Measurements from ENCODE around the gene PDZD2.
"Not testable (repeated sequence)": the region's sequence is repeated elsewhere in the genome, so short reads cannot be mapped to it uniquely, and the experiment has no call there.

Gene PDZD2

GRCh38 chr5:31698673-31699072, 59.7 kb downstream of the PDZD2 start:
- DNase-seq = no peak

- DNase-seq = no peak
Observed at GRCh38 chr5:31701642-31702299, 62.8 kb downstream of the PDZD2 start.

GRCh38 chr5:31702712-31703111, 63.8 kb downstream of the PDZD2 start:
- no peak for DNase-seq

GRCh38 chr5:31703757-31704156, 64.8 kb downstream of the PDZD2 start:
- DNase-seq = no peak

DNA sequence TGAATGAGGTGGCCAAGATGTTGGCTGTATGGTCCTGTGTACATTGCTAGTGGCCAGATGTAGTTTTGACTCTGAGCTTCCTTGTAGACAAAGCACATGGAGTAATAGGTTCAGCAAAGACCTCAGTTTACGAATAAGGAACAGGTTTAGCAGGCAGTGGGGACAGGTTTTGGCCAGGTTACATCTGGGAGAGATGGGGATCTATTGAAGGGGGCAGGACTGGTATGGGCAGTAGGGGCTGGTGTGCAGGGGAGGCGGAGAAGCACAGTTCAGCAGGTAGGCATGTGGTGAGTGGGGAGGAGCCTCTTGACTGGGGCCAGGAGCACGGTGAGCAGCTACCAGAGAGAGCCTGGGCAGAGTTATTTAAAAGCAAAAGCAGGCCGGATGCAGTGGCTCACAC, 67.3 kb downstream of the PDZD2 start:
- no peak for DNase-seq

- no peak for DNase-seq
Observed at GRCh38 chr5:31707329-31707728, 68.4 kb downstream of the PDZD2 start.

- DNase-seq = no peak
Observed at GRCh38 chr5:31708089-31708488, 69.2 kb downstream of the PDZD2 start.

GRCh38 chr5:31711363-31711762, 72.4 kb downstream of the PDZD2 start:
- DNase-seq = no peak

DNA sequence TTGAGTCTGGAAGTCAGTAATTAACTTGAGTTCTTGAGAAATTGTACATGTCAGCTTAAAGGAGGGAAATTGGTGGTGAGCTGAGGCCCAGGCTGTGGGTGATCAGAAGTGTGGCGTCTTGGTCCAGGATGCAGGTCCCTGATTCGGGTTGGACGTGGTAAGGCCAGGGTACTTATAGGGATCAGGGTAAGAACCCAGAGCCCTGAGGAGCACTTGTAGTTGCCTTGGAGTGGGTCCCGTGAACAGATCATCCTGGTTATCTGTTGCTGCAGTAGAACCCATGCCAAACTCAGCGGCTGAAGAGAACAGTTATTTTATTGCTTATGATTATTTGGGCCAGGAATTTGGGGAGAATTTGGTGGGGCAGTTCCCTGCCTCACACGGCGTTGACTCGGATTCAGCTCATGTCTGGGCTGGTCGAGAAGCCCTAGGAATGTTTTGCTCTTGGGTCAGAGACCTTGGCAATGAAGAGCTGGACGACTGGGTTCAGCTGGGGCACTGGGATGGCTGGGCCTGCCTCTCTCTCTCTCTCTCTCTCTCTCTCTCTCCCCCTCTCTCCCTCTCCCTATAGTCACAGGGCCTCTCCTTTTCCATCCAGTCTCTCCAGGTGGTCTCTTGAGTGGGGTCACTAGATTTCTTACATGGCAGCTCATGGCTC, 73.1 kb downstream of the PDZD2 start:
- DNase-seq = no peak

DNA sequence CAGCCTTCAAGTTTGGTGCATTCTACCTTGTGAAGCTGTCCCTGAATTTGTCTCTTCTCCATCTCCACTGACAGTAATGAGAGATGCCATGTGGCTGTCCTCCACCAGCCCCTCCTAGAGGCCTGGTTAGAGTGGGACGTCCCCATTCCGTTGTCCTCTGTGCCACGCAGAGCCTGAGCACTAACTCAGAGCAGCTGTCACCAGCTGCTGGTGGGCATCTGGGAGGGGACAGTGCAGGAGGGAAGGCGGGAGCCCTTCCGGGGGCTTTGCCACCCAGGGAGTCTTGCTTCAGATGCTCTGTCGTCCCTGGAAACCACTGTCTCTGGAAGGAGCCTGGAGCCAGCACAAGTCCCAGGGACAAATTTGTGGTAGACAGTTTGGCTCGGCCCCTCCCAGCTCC, 78.6 kb downstream of the PDZD2 start:
- no peak for DNase-seq

GRCh38 chr5:31720004-31720403, 81.1 kb downstream of the PDZD2 start:
- no peak for DNase-seq

DNA sequence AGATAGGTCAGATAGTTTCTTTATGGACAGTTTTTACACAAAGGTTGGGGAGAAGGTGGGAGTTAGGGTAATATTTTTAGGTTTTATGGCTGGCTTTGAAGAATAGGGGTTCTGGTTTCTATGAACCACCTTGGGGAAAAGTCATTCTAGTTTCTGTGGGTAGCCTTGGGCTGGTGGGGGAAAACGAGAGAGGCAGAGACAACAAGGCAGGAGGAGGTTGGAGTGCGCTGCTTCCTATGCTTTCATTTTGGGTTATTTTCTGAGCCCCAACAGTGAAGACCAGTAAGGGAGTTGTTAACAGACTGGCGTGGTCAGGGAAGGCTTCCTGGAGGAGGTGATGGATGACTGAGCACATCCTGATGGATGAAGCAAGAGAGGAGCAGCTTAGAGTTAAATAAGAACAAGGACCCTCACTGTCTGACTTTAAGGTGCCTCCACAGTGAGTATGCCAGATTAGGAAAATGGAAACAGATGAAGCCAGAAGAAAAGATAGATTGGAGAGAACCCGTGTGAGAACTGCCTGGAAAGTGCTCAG, 81.9 kb downstream of the PDZD2 start:
- no peak for DNase-seq

- DNase-seq = no peak
Observed at GRCh38 chr5:31722111-31722510, 83.2 kb downstream of the PDZD2 start.

- DNase-seq = no peak
Observed at GRCh38 chr5:31725996-31726395, 87.1 kb downstream of the PDZD2 start.

DNA sequence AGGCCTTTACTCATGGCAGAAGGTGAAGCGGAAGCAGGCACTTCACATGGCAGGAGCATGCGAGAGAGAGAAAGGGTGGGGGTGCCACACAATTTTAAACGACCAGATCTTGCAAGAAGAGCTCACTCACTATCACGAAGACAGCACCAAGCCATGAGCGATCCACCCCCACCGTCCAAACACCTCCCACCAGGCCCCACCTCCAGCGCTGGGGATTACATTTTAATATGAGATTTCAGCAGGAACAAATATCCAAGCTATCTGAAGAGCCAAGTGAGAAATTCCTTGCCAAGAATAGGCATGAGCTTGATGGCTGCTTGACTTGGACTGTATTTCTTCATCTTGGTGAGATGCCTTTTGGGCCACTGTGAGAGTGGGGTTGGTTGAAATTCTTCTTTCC, 88.0 kb downstream of the PDZD2 start:
- DNase-seq = no peak

GRCh38 chr5:31728039-31728438, 89.1 kb downstream of the PDZD2 start:
- DNase-seq = no peak

- DNase-seq = not testable (repeated sequence)
Observed at GRCh38 chr5:31728806-31729205, 89.9 kb downstream of the PDZD2 start.

DNA sequence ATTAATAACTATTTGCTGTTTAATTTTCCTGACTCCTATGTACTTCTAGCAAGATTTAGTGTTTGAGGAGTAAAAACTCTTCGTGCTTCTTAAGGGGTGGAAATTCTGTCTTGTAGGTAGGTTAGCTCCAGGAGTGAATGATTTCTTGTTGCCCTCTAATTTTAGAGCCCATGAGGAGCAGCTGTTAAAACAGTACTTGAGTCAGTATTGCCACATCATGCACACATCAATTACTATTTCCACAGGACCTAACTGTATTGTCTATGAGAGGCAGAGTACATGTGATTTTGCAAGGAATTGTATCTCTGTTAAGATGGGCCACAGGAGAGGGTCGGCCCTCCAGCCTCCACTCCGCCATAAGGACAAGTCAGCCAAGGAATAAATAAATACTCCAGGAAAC, 91.2 kb downstream of the PDZD2 start:
- DNase-seq = no peak

DNA sequence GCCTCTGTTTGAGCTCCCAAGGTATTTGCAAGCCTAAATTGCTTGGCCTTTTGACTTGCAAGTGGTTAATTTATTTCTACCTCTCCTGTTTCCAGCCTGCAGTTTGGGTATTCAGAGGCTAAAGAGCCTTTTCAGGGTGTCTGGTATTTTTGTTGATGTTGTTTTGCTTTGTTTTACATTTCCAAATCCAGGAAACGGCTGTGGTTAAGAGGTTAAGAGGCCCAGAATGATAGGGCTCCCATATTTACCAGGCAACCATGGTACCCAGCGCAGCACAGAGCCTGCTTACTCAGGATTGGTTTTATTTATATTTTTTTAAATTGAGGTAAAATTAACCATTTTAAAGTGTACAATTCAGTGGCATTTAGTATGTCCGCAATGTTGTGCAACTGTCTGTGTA, 92.1 kb downstream of the PDZD2 start:
- no peak for DNase-seq

GRCh38 chr5:31731710-31732301, 92.9 kb downstream of the PDZD2 start:
- DNase-seq = no peak

DNA sequence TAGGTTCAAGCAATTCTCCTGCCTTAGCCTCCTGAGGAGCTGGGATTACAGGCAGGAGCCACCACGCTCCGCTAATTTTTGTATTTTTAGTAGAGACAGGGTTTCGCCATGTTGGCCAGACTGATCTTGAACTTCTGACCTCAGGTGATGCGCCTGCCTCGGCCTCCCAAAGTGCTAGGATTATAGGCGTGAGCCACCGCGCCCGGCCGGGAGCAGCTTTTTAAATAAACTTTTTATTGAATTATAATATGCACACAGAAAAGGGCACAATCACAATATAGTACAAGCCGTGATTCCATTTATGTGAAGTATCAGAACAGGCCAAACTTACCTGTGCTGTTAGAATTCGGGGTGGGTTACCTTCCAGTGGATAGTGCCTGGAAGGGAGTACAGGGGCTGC, 93.9 kb downstream of the PDZD2 start:
- not testable (repeated sequence) for DNase-seq

DNA sequence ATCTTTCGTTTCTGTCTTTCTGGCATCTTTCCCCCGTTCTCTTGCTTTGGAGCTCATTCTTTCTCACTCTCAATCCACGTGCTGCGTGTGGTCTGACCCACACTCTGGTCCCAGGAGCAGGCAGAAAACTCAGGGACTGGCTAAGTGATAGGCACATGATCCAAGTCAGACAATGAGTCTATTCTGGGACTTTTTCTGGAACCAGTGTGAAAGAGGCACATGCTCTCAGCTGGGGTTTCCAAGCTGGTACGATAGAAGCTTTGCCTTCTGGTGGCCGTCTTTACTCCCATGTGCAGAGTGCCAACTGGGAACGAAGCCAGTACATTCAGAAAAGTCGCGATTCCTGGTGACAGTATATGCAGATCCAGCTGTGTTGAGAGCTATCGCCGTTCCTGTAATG, 94.4 kb downstream of the PDZD2 start:
- DNase-seq = no peak

- DNase-seq = no peak
Observed at GRCh38 chr5:31736127-31736526, 97.2 kb downstream of the PDZD2 start.

DNA sequence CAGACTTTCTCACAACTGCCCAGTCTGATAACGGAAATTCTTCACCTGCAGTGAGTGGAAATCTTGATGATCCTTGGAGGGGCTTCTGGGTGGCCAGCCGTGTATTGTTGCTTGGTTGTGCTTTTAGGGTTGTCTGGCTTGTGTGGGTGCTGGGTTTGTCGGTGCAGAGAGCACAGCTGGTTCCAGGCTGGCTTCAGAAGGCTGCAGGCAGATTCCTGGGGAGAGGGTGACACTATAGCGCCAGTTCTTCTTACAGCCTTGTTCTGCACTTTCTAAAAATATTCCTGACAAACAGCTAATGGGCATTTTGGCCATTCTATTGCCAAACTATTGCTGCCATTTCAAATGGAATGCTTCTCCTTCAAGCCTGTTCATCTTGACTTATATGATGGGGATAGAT, 99.3 kb downstream of the PDZD2 start:
- DNase-seq = no peak

Data from amniotic stem cell (primary cell).